ENCODE results near the gene UBE2O. TPM values are rescaled to one million over a fixed set of nuclear protein-coding genes. Genes with fewer than 3 reads are reported as not detected.

UBE2O gene
- total RNA-seq, 4 donors from 2014 or later = 20.3 to 52.0 (median 26.0) TPM

DNA sequence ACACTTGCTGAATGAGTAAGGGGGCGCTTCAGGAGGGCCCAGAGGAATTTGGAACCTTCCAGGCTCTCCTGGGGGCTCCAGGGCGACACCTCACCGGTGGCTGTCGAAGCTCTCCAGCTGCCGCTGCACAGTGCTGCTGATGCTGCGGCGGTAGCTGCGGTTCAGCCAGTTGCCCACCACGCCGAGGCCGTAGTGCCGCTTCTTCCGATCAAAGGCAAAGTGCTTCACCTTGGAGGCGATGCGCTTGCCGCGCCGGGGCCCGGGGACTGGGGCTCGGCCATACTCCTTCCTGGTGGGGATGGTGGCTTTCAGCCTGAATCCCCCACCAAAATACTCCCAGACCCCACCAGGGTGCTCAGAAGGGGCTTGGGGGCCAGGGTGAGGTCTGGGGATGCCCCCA is 23.8 kb upstream of the UBE2O start:
- no peak overlapping the region for H3K4me3 ChIP-seq (ENCODE audit: low read depth, poor library complexity, severe bottlenecking)
- no peak for DNase-seq (ENCODE audit: low spot score in 2 of 2)
- intact Hi-C loops (cut with DNase I; ENCODE audit: low total_unique reads) = no loop called here
- no peak for TF ChIP-seq CTCF (IDR thresholded peaks at IDR 0.05)
- TF ChIP-seq POLR2A (IDR thresholded peaks at IDR 0.05) = no peak
- WGBS, 2 donors = 93 to 94% methylated on average over 16 to 17 of the region's 20 CpGs

- WGBS, 2 donors = 96% methylated on average over 6 of the region's 6 CpGs
- H3K4me3 ChIP-seq (ENCODE audit: low read depth, poor library complexity, severe bottlenecking) = no peak overlapping the region
- TF ChIP-seq POLR2A (IDR thresholded peaks at IDR 0.05) (no peak), CTCF (IDR thresholded peaks at IDR 0.05) (no peak)
- intact Hi-C loops (cut with DNase I; ENCODE audit: low total_unique reads) = no loop called here
- no peak for DNase-seq (ENCODE audit: low spot score in 2 of 2)
Observed at GRCh38 chr17:76475302-76475701, 22.4 kb upstream of the UBE2O start.

GRCh38 chr17:76474894-76475293 is 21.9 kb upstream of the UBE2O start:
- no peak for DNase-seq (ENCODE audit: low spot score in 2 of 2)
- no peak for TF ChIP-seq CTCF (IDR thresholded peaks at IDR 0.05)
- intact Hi-C loops (cut with DNase I; ENCODE audit: low total_unique reads) = no loop called here
- no peak overlapping the region for H3K4me3 ChIP-seq (ENCODE audit: low read depth, poor library complexity, severe bottlenecking)
- 93 to 97% methylated on average over 5 to 15 of the region's 15 CpGs for WGBS, 2 donors

- no peak for TF ChIP-seq POLR2A (IDR thresholded peaks at IDR 0.05)
- TF ChIP-seq CTCF (IDR thresholded peaks at IDR 0.05) = no peak
- H3K4me3 ChIP-seq (ENCODE audit: low read depth, poor library complexity, severe bottlenecking) = no peak overlapping the region
- intact Hi-C loops (cut with DNase I; ENCODE audit: low total_unique reads) = no loop called here
- no peak for DNase-seq (ENCODE audit: low spot score in 2 of 2)
- WGBS, 2 donors = 90 to 96% methylated on average over 14 of the region's 14 CpGs
Observed at GRCh38 chr17:76474238-76474637, 21.3 kb upstream of the UBE2O start.

DNA sequence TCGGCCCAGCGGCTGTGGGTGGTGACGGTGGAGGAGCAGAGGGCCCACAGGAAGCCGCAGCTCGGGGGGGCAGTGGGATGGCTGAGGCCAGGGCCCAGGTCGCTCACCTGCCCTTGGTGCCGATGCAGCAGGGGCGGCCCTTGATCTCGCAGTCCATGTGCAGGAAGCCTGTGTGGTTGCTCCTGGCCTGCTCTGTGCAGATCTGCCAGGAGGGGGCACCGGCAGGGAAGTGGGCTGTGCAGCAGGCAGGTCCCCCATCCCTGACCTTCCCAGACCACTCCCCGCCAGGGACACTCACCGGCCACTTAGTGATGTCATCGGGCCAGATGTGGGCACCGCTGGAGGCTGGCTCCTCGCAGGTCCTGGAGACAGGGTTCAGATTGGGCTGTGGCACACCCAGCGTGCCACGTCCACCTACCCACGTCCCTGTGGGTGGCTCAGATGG is 20.6 kb upstream of the UBE2O start:
- intact Hi-C loops (cut with DNase I; ENCODE audit: low total_unique reads) = no loop called here
- no peak overlapping the region for H3K4me3 ChIP-seq (ENCODE audit: low read depth, poor library complexity, severe bottlenecking)
- DNase-seq (ENCODE audit: low spot score in 2 of 2) = no peak
- 85 to 88% methylated on average over 15 to 18 of the region's 18 CpGs for WGBS, 2 donors
- TF ChIP-seq POLR2A (IDR thresholded peaks at IDR 0.05) = no peak
- no peak for TF ChIP-seq CTCF (IDR thresholded peaks at IDR 0.05)

GRCh38 chr17:76472726-76473125 is 19.8 kb upstream of the UBE2O start:
- no peak for TF ChIP-seq CTCF (IDR thresholded peaks at IDR 0.05)
- no peak for TF ChIP-seq POLR2A (IDR thresholded peaks at IDR 0.05)
- DNase-seq (ENCODE audit: low spot score in 2 of 2) = no peak
- intact Hi-C loops (cut with DNase I; ENCODE audit: low total_unique reads) = no loop called here
- H3K4me3 ChIP-seq (ENCODE audit: low read depth, poor library complexity, severe bottlenecking) = no peak overlapping the region
- 93% methylated on average over 8 to 11 of the region's 11 CpGs for WGBS, 2 donors

Measured in lower leg skin (tissue), 4 donors.